H1 (cell line): ENCODE results near the gene PJA1. TPM values are rescaled to one million over a fixed set of nuclear protein-coding genes. Genes with fewer than 3 reads are reported as not detected.

ENCODE experiments used
- CTCF ChIA-PET: fragments of 300-600 bp; sonication (Branson Sonifier 250); formaldehyde crosslinking; loops from one replicate; lab custom pipeline; 2021; ENCODE audit not compliant: partially characterized antibody; lab: Charles Lee
- POLR2A ChIA-PET: fragments of 300-600 bp; sonication (Branson Sonifier 250); formaldehyde crosslinking; loops from one replicate; lab custom pipeline; 2021; ENCODE audit warnings: inconsistent platforms; ENCODE audit not compliant: partially characterized antibody; lab: Charles Lee
- DNase-seq, 2 experiments: peaks; one replicate each; pipeline versions ENCODE4 v3.0.0 to v3.0.0-alpha.2; 2010 to 2022; ENCODE audit warnings: low spot score in 2 of 2, low read depth in 1 of 2, mixed read lengths in 1 of 2
- FAIRE-seq: peaks from 2 replicates; lab custom pipeline; 2011; peaks lifted over from hg19 to GRCh38; lab: Jason Lieb, UNC
- H2AFZ ChIP-seq: 2 replicates; pipeline ENCODE4 v1.8.1; 2012; ENCODE audit warnings: low read length, inconsistent platforms
- H2AK5ac ChIP-seq: 2 replicates; pipeline ENCODE4 v1.6.1; 2013; ENCODE audit warnings: low read depth, low read length
- H2BK120ac ChIP-seq: replicated peaks from 2 replicates; pipeline ENCODE3; 2013; ENCODE audit warnings: low read depth, low read length, inconsistent platforms
- H2BK12ac ChIP-seq: 2 replicates; pipeline ENCODE4 v1.6.1; 2013; ENCODE audit warnings: low read depth, low read length
- H2BK15ac ChIP-seq: 2 replicates; pipeline ENCODE4 v1.6.1; 2013; ENCODE audit warnings: low read length
- H2BK20ac ChIP-seq: 2 replicates; pipeline ENCODE4 v1.6.1; 2013; ENCODE audit warnings: low read length
- H2BK5ac ChIP-seq: 2 replicates; pipeline ENCODE4 v1.6.1; 2013; ENCODE audit warnings: low read depth, low read length
- H3K14ac ChIP-seq: 2 replicates; pipeline ENCODE4 v1.6.1; 2013; ENCODE audit warnings: inconsistent platforms; ENCODE audit not compliant: insufficient read length
- H3K18ac ChIP-seq: 2 replicates; pipeline ENCODE4 v1.6.1; 2013; ENCODE audit warnings: low read length; ENCODE audit errors: extremely low read depth
- H3K23ac ChIP-seq: 2 replicates; pipeline ENCODE4 v1.6.1; 2013; ENCODE audit warnings: inconsistent platforms; ENCODE audit not compliant: insufficient read length
- H3K23me2 ChIP-seq: 2 replicates; pipeline ENCODE4 v1.6.1; 2013; ENCODE audit warnings: low read depth, low read length
- H3K27ac ChIP-seq: 2 replicates; pipeline ENCODE4 v1.6.1; 2011; ENCODE audit warnings: low read depth, low read length, inconsistent platforms
- H3K27me3 ChIP-seq, 4 experiments: replicated peaks in 1 of 4; 1 replicate in 1 of 4; 2 replicates in 3 of 4; pipeline versions ENCODE4 v1.6.1 to v1.8.1; 2011 to 2013; ENCODE audit warnings: low read length in 3 of 4, mild to moderate bottlenecking in 3 of 4, inconsistent platforms in 2 of 4, mixed read lengths in 2 of 4, moderate library complexity in 1 of 4; ENCODE audit not compliant: control insufficient read depth in 3 of 4, insufficient read depth in 3 of 4; ENCODE audit errors: extremely low read depth in 1 of 4
- H3K36me3 ChIP-seq, 4 experiments: 2 replicates each; pipeline versions ENCODE4 v1.6.1 to v1.8.1; 2011 to 2013; ENCODE audit warnings: mild to moderate bottlenecking in 4 of 4, low read length in 3 of 4, moderate library complexity in 2 of 4, control low read depth in 1 of 4, inconsistent platforms in 1 of 4; ENCODE audit not compliant: insufficient read depth in 4 of 4, control insufficient read depth in 2 of 4
- H3K4ac ChIP-seq: replicated peaks from 2 replicates; pipeline ENCODE3; 2013; ENCODE audit warnings: low read length, low read depth, mixed read lengths, inconsistent platforms; ENCODE audit not compliant: insufficient read length
- H3K4me1 ChIP-seq, 4 experiments: replicated peaks in 1 of 4; 1 replicate in 1 of 4; 2 replicates in 3 of 4; pipeline versions ENCODE4 v1.6.1 to v1.8.1; 2011 to 2013; ENCODE audit warnings: low read length in 3 of 4, inconsistent platforms in 2 of 4, mixed read lengths in 1 of 4; ENCODE audit not compliant: insufficient read depth in 4 of 4, control insufficient read depth in 3 of 4
- H3K4me2 ChIP-seq, 2 experiments: 2 replicates each; pipeline versions ENCODE4 v1.6.1 to v1.8.1; 2011 to 2013; ENCODE audit warnings: low read depth in 2 of 2, low read length in 2 of 2, control low read depth in 1 of 2, inconsistent platforms in 1 of 2, mild to moderate bottlenecking in 1 of 2; ENCODE audit not compliant: insufficient read depth in 1 of 2
- H3K4me3 ChIP-seq, 4 experiments: fragments of 200-600, 300-600 bp in 1 of 4; sonication (generic), shearing (Covaris generic), sonication (Bioruptor Twin) in 1 of 4; 2 replicates each; pipeline versions ENCODE4 v1.5.1 to v1.8.1; 2011 to 2016; ENCODE audit warnings: low read length in 4 of 4, low read depth in 3 of 4, control low read depth in 2 of 4, inconsistent platforms in 2 of 4, mild to moderate bottlenecking in 2 of 4, mixed read lengths in 1 of 4, moderate library complexity in 1 of 4; ENCODE audit not compliant: insufficient read depth in 2 of 4; ENCODE audit errors: extremely low read depth in 1 of 4
- H3K56ac ChIP-seq: replicated peaks from 2 replicates; pipeline ENCODE3; 2013; ENCODE audit warnings: low read depth, mild to moderate bottlenecking, mixed read lengths, low read length, inconsistent platforms; ENCODE audit not compliant: insufficient read length
- H3K79me1 ChIP-seq: 2 replicates; pipeline ENCODE4 v1.6.1; 2013; ENCODE audit warnings: low read depth, low read length, control low read depth
- H3K79me2 ChIP-seq, 2 experiments: 2 replicates each; pipeline versions ENCODE4 v1.6.1 to v1.8.1; 2012 to 2013; ENCODE audit warnings: low read length in 2 of 2, mild to moderate bottlenecking in 2 of 2, inconsistent platforms in 1 of 2; ENCODE audit not compliant: insufficient read depth in 2 of 2, control insufficient read depth in 1 of 2
- H3K9ac ChIP-seq, 4 experiments: replicated peaks in 1 of 4; 1 replicate in 1 of 4; 2 replicates in 3 of 4; pipeline versions ENCODE4 v1.6.1 to v1.8.1; 2011 to 2013; ENCODE audit warnings: low read depth in 3 of 4, low read length in 3 of 4, control low read depth in 2 of 4, mild to moderate bottlenecking in 2 of 4, moderate library complexity in 2 of 4, inconsistent platforms in 1 of 4; ENCODE audit errors: extremely low read depth in 1 of 4
- H3K9me3 ChIP-seq, 2 experiments: 2 replicates each; pipeline versions ENCODE4 v1.6.1 to v1.8.1; 2012 to 2013; ENCODE audit warnings: mild to moderate bottlenecking in 2 of 2, moderate library complexity in 2 of 2, control low read depth in 1 of 2, inconsistent platforms in 1 of 2, low read depth in 1 of 2, low read length in 1 of 2, mixed read lengths in 1 of 2; ENCODE audit not compliant: insufficient read depth in 2 of 2
- H4K20me1 ChIP-seq, 2 experiments: replicated peaks in 1 of 2; 2 replicates each; pipeline versions ENCODE3 to v1.8.1; 2011 to 2013; ENCODE audit warnings: inconsistent platforms in 2 of 2, low read length in 2 of 2, mild to moderate bottlenecking in 1 of 2; ENCODE audit not compliant: insufficient read depth in 2 of 2, control insufficient read depth in 1 of 2
- H4K5ac ChIP-seq: 2 replicates; pipeline ENCODE4 v1.6.1; 2013; ENCODE audit warnings: low read length, low read depth, mixed read lengths, inconsistent platforms; ENCODE audit not compliant: insufficient read length
- H4K8ac ChIP-seq: 2 replicates; pipeline ENCODE4 v1.8.0; 2013; ENCODE audit warnings: mild to moderate bottlenecking, moderate library complexity, low read length, inconsistent platforms; ENCODE audit not compliant: insufficient read depth; ENCODE audit errors: extremely low read depth
- H4K91ac ChIP-seq: replicated peaks from 2 replicates; pipeline ENCODE3; 2013; ENCODE audit warnings: low read length, mixed read lengths, inconsistent platforms; ENCODE audit not compliant: insufficient read length
- ASH2L ChIP-seq: fragments of 200-600, 300-600 bp; sonication (generic); IDR thresholded peaks from one replicate; pipeline ENCODE4 v1.7.1; 2017; ENCODE audit warnings: low read length
- BRCA1 ChIP-seq: IDR thresholded peaks from 2 replicates; pipeline ENCODE4 v1.6.1; 2012; ENCODE audit warnings: low read depth, low read length, improper control_type of control experiment
- CBX5 ChIP-seq: fragments of 300-800, 300-1000 bp; sonication (generic); IDR thresholded peaks from 2 replicates; pipeline ENCODE4 v1.7.1; 2016; ENCODE audit warnings: antibody characterized with exemption, low read length, low read depth
- CBX8 ChIP-seq: fragments of 300-800, 300-1000 bp; sonication (generic); IDR thresholded peaks from 2 replicates; pipeline ENCODE4 v1.7.1; 2016; ENCODE audit warnings: low read depth, low read length, borderline replicate concordance
- CHD1 ChIP-seq: IDR thresholded peaks from 2 replicates; pipeline ENCODE4 v1.6.1; 2012; ENCODE audit warnings: low read depth, low read length, improper control_type of control experiment
- CTBP2 ChIP-seq: IDR thresholded peaks from 2 replicates; pipeline ENCODE4 v1.7.0; 2011; ENCODE audit warnings: borderline replicate concordance, mild to moderate bottlenecking, moderate library complexity, mixed read lengths, low read length; ENCODE audit not compliant: insufficient read depth, insufficient read length
- EZH2 ChIP-seq: fragments of 200-600 bp; sonication (generic); IDR thresholded peaks from 2 replicates; pipeline ENCODE4 v1.7.1; 2012; ENCODE audit warnings: low read depth, mild to moderate bottlenecking, moderate library complexity, low read length, inconsistent platforms; ENCODE audit not compliant: severe bottlenecking
- GTF2F1 ChIP-seq: IDR thresholded peaks from 2 replicates; pipeline ENCODE4 v1.6.1; 2012; ENCODE audit warnings: low read depth, low read length, improper control_type of control experiment, borderline replicate concordance
- NANOG ChIP-seq: IDR thresholded peaks from 2 replicates; pipeline ENCODE4 v1.6.1; 2011; ENCODE audit warnings: low read length, low read depth, mild to moderate bottlenecking, inconsistent platforms; ENCODE audit not compliant: insufficient read depth, poor library complexity, severe bottlenecking
- POLR2A ChIP-seq, 2 experiments: IDR thresholded peaks; 1 replicate in 1 of 2; 2 replicates in 1 of 2; pipeline ENCODE4 v1.6.1; 2011; ENCODE audit warnings: low read depth in 2 of 2, low read length in 2 of 2, mild to moderate bottlenecking in 2 of 2; ENCODE audit errors: control extremely low read depth in 1 of 2
- SIN3A ChIP-seq, 2 experiments: IDR thresholded peaks in 1 of 2; conservative IDR thresholded peaks in 1 of 2; 2 replicates each; pipeline ENCODE4 v1.6.1; 2011 to 2012; ENCODE audit warnings: low read length in 2 of 2, improper control_type of control experiment in 1 of 2, low read depth in 1 of 2, mild to moderate bottlenecking in 1 of 2
- TAF7 ChIP-seq: optimal IDR thresholded peaks from 2 replicates; pipeline ENCODE3; 2011; ENCODE audit warnings: low read depth, mild to moderate bottlenecking, inconsistent platforms, low read length, moderate library complexity, borderline replicate concordance
- USF2 ChIP-seq: IDR thresholded peaks from 2 replicates; pipeline ENCODE4 v1.6.1; 2011; ENCODE audit warnings: low read length, improper control_type of control experiment
- WGBS, 2 experiments: shearing (Covaris generic) in 1 of 2; methylation state at CpG; one replicate each; pipeline versions ENCODE4 v1.1.6 to v1.1.7; 2013 to 2015; ENCODE audit warnings: low lambda C conversion rate in 2 of 2, mixed read lengths in 2 of 2, inconsistent platforms in 1 of 2, low coverage in 1 of 2, missing lambda C conversion rate in 1 of 2; ENCODE audit not compliant: insufficient replicate concordance in 2 of 2, insufficient coverage in 1 of 2, insufficient read length in 1 of 2; ENCODE audit errors: extremely low coverage in 1 of 2, missing lambda C conversion rate in 1 of 2; 5-methylcytosine and 5-hydroxymethylcytosine counted together
- polyA plus RNA-seq, 7 experiments: library from polyadenylated mRNA; depleted of rRNA in 3 of 7; stranded (reverse) in 5 of 7; unstranded in 2 of 7; fragments of >200 nt in 5 of 7; fragments of 200-250 nt in 2 of 7; gene quantifications; 1 replicate in 5 of 7; 2 replicates in 1 of 7; 4 replicates in 1 of 7; pipeline versions ENCODE4 v1.2.1 to v1.2.3, GENCODE V29; 2011 to 2013; ENCODE audit warnings: missing spikeins in 2 of 7, mixed read lengths in 2 of 7
- total RNA-seq: library from RNA; stranded (reverse); fragmentation: NEBNext Ultra II Directional; extraction: Animal tissue kit (Norgen Biotek cat#: 25700); gene quantifications from 2 replicates; pipeline ENCODE4 v1.2.1, GENCODE V29; 2021

The PJA1 gene
- total and polyA plus RNA-seq, 2 of the 8 experiments (the other 6 are each of a cell fraction or from before 2014, with no cell fraction given): 25.7 to 37.0 TPM

- Histone ChIP-seq H3K23me2 (no peaks in the 10 kb centered on the region), H2BK5ac (no peak overlapping the region), H4K20me1 (no peaks in the 10 kb centered on the region), H3K4ac (no peak overlapping the region), H3K36me3 (no peaks in the 10 kb centered on the region), H3K23ac (no peak overlapping the region), H3K9me3 (no peaks in the 10 kb centered on the region), H3K27ac (no peak overlapping the region), H2BK120ac (no peak overlapping the region), H2AFZ (no peak overlapping the region), H3K79me2 (no peaks in the 10 kb centered on the region), H4K8ac (no peak overlapping the region), H2BK12ac (no peak overlapping the region), H3K27me3 (peaks cover 0 to 2% (median 0%) of the 10 kb centered on the region in 4 experiments; a peak in 3 of 7 replicates), H4K5ac (no peak overlapping the region), H3K79me1 (no peaks in the 10 kb centered on the region), H3K4me1 (peaks cover 0 to 5% (median 0%) of the 10 kb centered on the region in 4 experiments; a peak in 1 of 7 replicates), H4K91ac (no peak overlapping the region), H2AK5ac (no peak overlapping the region), H3K18ac (no peak overlapping the region), H3K4me2 (no peak overlapping the region), H2BK15ac (no peak overlapping the region), H3K4me3 (no peak overlapping the region), H2BK20ac (no peak overlapping the region), H3K56ac (no peak overlapping the region), H3K14ac (no peak overlapping the region), H3K9ac (no peak overlapping the region)
- POLR2A ChIA-PET: interaction anchor here (1.2 to 1.4 kb wide), 2 partner anchors 28 to 50 kb away, joined by 3 to 4 read pairs; no protein-coding TSS in a partner anchor
- DNase-seq: no peak
- CTCF ChIA-PET: interaction anchor here (0.7 to 2.6 kb wide), 6 partner anchors 20 to 351 kb away, joined by 3 to 10 read pairs (median 4); no protein-coding TSS in a partner anchor
- WGBS, 2 experiments: 93% methylated on average over 3 of the region's 3 CpGs; no CpG with 5 or more reads in 1 of the 2 experiments
- no peak for FAIRE-seq
- TF ChIP-seq USF2 (no peak), BRCA1 (no peak), CBX8 (no peak), CTBP2 (no peak), SIN3A (conservative IDR thresholded peaks at IDR 0.05 in 1 of 2, IDR thresholded peaks at IDR 0.05 in 1 of 2; ENCODE audit: low read depth in 1 of 2, low read length in 2 of 2) (no peak), EZH2 (no peak), POLR2A (IDR thresholded peaks at IDR 0.05; ENCODE audit: control extremely low read depth in 1 of 2, low read depth in 2 of 2, low read length in 2 of 2) (no peak), GTF2F1 (no peak), TAF7 (no peak), CBX5 (no peak), CHD1 (no peak), NANOG (no peak), ASH2L (no peak)
These were observed 13.3 kb upstream of the PJA1 start for GRCh38 chrX:69178592-69178991.
